ENCODE results near the gene ARSD.

DNA sequence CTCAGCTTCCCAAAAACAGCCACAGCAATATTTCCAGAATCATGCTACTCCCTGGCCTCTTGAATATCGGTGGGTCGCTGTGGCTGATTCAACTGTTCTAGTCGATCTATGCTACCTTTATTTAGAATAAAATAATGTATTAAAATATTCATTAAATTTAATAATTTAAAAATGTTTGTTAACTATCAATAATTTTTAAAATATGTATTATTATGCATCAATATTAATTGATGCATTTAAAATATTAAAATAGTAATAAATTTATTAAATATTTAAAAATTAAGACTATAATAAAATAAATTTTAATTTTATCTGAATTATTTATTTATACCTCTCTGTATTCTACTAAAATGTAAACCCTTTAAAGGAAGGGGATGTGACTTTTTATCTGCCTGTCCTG is 19.0 kb downstream of the ARSD start:
- TF ChIP-seq, protein P1, sequence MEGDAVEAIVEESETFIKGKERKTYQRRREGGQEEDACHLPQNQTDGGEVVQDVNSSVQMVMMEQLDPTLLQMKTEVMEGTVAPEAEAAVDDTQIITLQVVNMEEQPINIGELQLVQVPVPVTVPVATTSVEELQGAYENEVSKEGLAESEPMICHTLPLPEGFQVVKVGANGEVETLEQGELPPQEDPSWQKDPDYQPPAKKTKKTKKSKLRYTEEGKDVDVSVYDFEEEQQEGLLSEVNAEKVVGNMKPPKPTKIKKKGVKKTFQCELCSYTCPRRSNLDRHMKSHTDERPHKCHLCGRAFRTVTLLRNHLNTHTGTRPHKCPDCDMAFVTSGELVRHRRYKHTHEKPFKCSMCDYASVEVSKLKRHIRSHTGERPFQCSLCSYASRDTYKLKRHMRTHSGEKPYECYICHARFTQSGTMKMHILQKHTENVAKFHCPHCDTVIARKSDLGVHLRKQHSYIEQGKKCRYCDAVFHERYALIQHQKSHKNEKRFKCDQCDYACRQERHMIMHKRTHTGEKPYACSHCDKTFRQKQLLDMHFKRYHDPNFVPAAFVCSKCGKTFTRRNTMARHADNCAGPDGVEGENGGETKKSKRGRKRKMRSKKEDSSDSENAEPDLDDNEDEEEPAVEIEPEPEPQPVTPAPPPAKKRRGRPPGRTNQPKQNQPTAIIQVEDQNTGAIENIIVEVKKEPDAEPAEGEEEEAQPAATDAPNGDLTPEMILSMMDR (IDR thresholded peaks at IDR 0.05), result no peak
- no peak for TF ChIP-seq POLR2A (IDR thresholded peaks at IDR 0.05)
